ENCODE measurements around the gene RGS16. TPM values are rescaled to one million over a fixed set of nuclear protein-coding genes. Genes with fewer than 3 reads are reported as not detected.

RGS16 gene
- polyA plus RNA-seq, 1 donor (not counting 4 experiments of a cell fraction or from before 2014, with no cell fraction given) = 0.34 TPM

- H3K36me3 ChIP-seq (ENCODE audit: control insufficient read depth in 2 of 2, extremely low read depth in 1 of 2, insufficient read depth in 2 of 2, low read length in 2 of 2) = no peaks in the 10 kb centered on the region
- no peaks in the 10 kb centered on the region for H4K20me1 ChIP-seq (ENCODE audit: control insufficient read depth, extremely low read depth, insufficient read depth, low read length)
- H3K9ac ChIP-seq (ENCODE audit: control insufficient read depth, extremely low read depth, insufficient read depth, low read length) = no peak overlapping the region
- no peaks in the 10 kb centered on the region for H3K9me1 ChIP-seq (ENCODE audit: control insufficient read depth, extremely low read depth, insufficient read depth, low read length)
- no peaks in the 10 kb centered on the region for H3K27me3 ChIP-seq (ENCODE audit: control insufficient read depth, extremely low read depth, insufficient read depth, low read length)
- H3K79me2 ChIP-seq (ENCODE audit: control insufficient read depth, insufficient read depth, low read length) = no peaks in the 10 kb centered on the region
- no peak overlapping the region for H3K4me2 ChIP-seq (ENCODE audit: control insufficient read depth, extremely low read depth, insufficient read depth, low read depth, low read length)
- no peak overlapping the region for H2AFZ ChIP-seq (ENCODE audit: control insufficient read depth, low read length)
- no peaks in the 10 kb centered on the region for H3K9me3 ChIP-seq (ENCODE audit: control insufficient read depth, low read depth, low read length)
- TF ChIP-seq CTCF (optimal IDR thresholded peaks at IDR 0.05 in 1 of 3, IDR thresholded peaks at IDR 0.05 in 1 of 3, conservative IDR thresholded peaks at IDR 0.05 in 1 of 3; ENCODE audit: extremely low read depth in 1 of 3, insufficient read depth in 2 of 3, low read length in 3 of 3) (no peak), EZH2 (IDR thresholded peaks at IDR 0.05; ENCODE audit: low read length) (no peak)
- H3K4me1 ChIP-seq (ENCODE audit: control insufficient read depth, extremely low read depth, insufficient read depth, low read length) = peaks cover 4% of the 10 kb centered on the region
- no peak for DNase-seq (ENCODE audit: low read depth, low spot score)
- FAIRE-seq = no peak
- no peak overlapping the region for H3K27ac ChIP-seq (ENCODE audit: control insufficient read depth, insufficient read depth, low read length)
- dilution Hi-C loops (cut with MboI; ENCODE audit: extremely low pct_ligation_motif_present, low sequenced_read_pairs) = no loop called here
- H3K4me3 ChIP-seq (ENCODE audit: control insufficient read depth in 2 of 3, extremely low read depth in 1 of 3, insufficient read depth in 2 of 3, low read depth in 1 of 3, low read length in 3 of 3) = no peak overlapping the region
Measured at GRCh38 chr1:182631053-182631677, 27.0 kb upstream of the RGS16 start.

- no peak overlapping the region for H3K4me3 ChIP-seq (ENCODE audit: control insufficient read depth in 2 of 3, extremely low read depth in 1 of 3, insufficient read depth in 2 of 3, low read depth in 1 of 3, low read length in 3 of 3)
- no peaks in the 10 kb centered on the region for H3K9me3 ChIP-seq (ENCODE audit: control insufficient read depth, low read depth, low read length)
- no peak overlapping the region for H3K4me2 ChIP-seq (ENCODE audit: control insufficient read depth, extremely low read depth, insufficient read depth, low read depth, low read length)
- H3K9ac ChIP-seq (ENCODE audit: control insufficient read depth, extremely low read depth, insufficient read depth, low read length) = no peak overlapping the region
- TF ChIP-seq CTCF (optimal IDR thresholded peaks at IDR 0.05 in 1 of 3, IDR thresholded peaks at IDR 0.05 in 1 of 3, conservative IDR thresholded peaks at IDR 0.05 in 1 of 3; ENCODE audit: extremely low read depth in 1 of 3, insufficient read depth in 2 of 3, low read length in 3 of 3) (no peak), EZH2 (IDR thresholded peaks at IDR 0.05; ENCODE audit: low read length) (no peak)
- H3K9me1 ChIP-seq (ENCODE audit: control insufficient read depth, extremely low read depth, insufficient read depth, low read length) = no peaks in the 10 kb centered on the region
- peaks cover 4% of the 10 kb centered on the region for H3K4me1 ChIP-seq (ENCODE audit: control insufficient read depth, extremely low read depth, insufficient read depth, low read length)
- DNase-seq (ENCODE audit: low read depth, low spot score) = no peak
- H3K79me2 ChIP-seq (ENCODE audit: control insufficient read depth, insufficient read depth, low read length) = no peaks in the 10 kb centered on the region
- no peaks in the 10 kb centered on the region for H3K36me3 ChIP-seq (ENCODE audit: control insufficient read depth in 2 of 2, extremely low read depth in 1 of 2, insufficient read depth in 2 of 2, low read length in 2 of 2)
- no peaks in the 10 kb centered on the region for H3K27me3 ChIP-seq (ENCODE audit: control insufficient read depth, extremely low read depth, insufficient read depth, low read length)
- dilution Hi-C loops (cut with MboI; ENCODE audit: extremely low pct_ligation_motif_present, low sequenced_read_pairs) = no loop called here
- no peak for FAIRE-seq
- H3K27ac ChIP-seq (ENCODE audit: control insufficient read depth, insufficient read depth, low read length) = no peak overlapping the region
- no peaks in the 10 kb centered on the region for H4K20me1 ChIP-seq (ENCODE audit: control insufficient read depth, extremely low read depth, insufficient read depth, low read length)
- H2AFZ ChIP-seq (ENCODE audit: control insufficient read depth, low read length) = no peak overlapping the region
Measured at GRCh38 chr1:182630586-182630985, 26.4 kb upstream of the RGS16 start.

Measured in keratinocyte (primary cell).